PFSK-1 (cell line): ENCODE data around the gene SPEG.

Experiments
- FOXP2 ChIP-seq: optimal IDR thresholded peaks from 2 replicates; pipeline ENCODE3; 2011; ENCODE audit warnings: borderline replicate concordance, control low read depth, inconsistent platforms; ENCODE audit not compliant: insufficient read depth; ENCODE audit errors: extremely low read length, extremely low read depth
- POLR2AphosphoS5 ChIP-seq: IDR thresholded peaks from 2 replicates; pipeline ENCODE4 v1.6.1; 2012; ENCODE audit warnings: low read depth, mild to moderate bottlenecking, control low read depth, low read length, moderate library complexity
- SIN3A ChIP-seq: IDR thresholded peaks from 2 replicates; pipeline ENCODE4 v1.6.1; 2012; ENCODE audit warnings: mild to moderate bottlenecking, low read length, moderate library complexity, borderline replicate concordance; ENCODE audit not compliant: insufficient read depth
- TAF1 ChIP-seq: IDR thresholded peaks from 2 replicates; pipeline ENCODE4 v1.6.1; 2012; ENCODE audit warnings: low read length, control low read depth, borderline replicate concordance; ENCODE audit not compliant: insufficient read depth
- TF ChIP-seq, protein P1 (sequence below), 2 experiments: IDR thresholded peaks; 2 replicates each; pipeline versions ENCODE4 v1.6.1 to v1.8.0; 2011 to 2012; ENCODE audit warnings: low read depth in 2 of 2, low read length in 2 of 2, control low read depth in 1 of 2, inconsistent platforms in 1 of 2, mild to moderate bottlenecking in 1 of 2, moderate library complexity in 1 of 2; ENCODE audit not compliant: insufficient read depth in 1 of 2

The SPEG gene

DNA sequence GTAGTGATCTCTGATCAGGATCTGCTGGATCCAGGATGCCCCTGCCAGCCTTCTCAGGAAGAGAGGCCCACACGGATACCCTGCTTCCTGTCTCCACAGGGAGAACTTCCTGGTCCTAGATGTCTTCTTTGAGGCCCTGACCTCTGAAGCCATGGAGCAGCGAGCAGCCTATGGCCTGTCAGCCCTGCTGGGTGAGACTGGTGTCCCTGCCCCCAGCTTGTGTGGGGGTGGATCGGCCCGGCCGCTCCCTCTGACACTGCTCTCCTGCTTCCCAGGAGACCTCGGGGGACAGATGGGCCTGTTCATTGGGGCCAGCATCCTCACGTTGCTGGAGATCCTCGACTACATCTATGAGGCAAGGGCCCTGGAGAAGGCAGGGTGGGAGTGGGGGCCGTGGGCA is 102.3 kb downstream of the SPEG start:
- TF ChIP-seq, protein P1, sequence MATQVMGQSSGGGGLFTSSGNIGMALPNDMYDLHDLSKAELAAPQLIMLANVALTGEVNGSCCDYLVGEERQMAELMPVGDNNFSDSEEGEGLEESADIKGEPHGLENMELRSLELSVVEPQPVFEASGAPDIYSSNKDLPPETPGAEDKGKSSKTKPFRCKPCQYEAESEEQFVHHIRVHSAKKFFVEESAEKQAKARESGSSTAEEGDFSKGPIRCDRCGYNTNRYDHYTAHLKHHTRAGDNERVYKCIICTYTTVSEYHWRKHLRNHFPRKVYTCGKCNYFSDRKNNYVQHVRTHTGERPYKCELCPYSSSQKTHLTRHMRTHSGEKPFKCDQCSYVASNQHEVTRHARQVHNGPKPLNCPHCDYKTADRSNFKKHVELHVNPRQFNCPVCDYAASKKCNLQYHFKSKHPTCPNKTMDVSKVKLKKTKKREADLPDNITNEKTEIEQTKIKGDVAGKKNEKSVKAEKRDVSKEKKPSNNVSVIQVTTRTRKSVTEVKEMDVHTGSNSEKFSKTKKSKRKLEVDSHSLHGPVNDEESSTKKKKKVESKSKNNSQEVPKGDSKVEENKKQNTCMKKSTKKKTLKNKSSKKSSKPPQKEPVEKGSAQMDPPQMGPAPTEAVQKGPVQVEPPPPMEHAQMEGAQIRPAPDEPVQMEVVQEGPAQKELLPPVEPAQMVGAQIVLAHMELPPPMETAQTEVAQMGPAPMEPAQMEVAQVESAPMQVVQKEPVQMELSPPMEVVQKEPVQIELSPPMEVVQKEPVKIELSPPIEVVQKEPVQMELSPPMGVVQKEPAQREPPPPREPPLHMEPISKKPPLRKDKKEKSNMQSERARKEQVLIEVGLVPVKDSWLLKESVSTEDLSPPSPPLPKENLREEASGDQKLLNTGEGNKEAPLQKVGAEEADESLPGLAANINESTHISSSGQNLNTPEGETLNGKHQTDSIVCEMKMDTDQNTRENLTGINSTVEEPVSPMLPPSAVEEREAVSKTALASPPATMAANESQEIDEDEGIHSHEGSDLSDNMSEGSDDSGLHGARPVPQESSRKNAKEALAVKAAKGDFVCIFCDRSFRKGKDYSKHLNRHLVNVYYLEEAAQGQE (IDR thresholded peaks at IDR 0.05; ENCODE audit: insufficient read depth in 1 of 2, low read depth in 2 of 2, low read length in 2 of 2) = no peak
- TF ChIP-seq FOXP2 = no peak
- no peak for TF ChIP-seq TAF1
- TF ChIP-seq POLR2AphosphoS5 = no peak
- TF ChIP-seq SIN3A = no peak

DNA sequence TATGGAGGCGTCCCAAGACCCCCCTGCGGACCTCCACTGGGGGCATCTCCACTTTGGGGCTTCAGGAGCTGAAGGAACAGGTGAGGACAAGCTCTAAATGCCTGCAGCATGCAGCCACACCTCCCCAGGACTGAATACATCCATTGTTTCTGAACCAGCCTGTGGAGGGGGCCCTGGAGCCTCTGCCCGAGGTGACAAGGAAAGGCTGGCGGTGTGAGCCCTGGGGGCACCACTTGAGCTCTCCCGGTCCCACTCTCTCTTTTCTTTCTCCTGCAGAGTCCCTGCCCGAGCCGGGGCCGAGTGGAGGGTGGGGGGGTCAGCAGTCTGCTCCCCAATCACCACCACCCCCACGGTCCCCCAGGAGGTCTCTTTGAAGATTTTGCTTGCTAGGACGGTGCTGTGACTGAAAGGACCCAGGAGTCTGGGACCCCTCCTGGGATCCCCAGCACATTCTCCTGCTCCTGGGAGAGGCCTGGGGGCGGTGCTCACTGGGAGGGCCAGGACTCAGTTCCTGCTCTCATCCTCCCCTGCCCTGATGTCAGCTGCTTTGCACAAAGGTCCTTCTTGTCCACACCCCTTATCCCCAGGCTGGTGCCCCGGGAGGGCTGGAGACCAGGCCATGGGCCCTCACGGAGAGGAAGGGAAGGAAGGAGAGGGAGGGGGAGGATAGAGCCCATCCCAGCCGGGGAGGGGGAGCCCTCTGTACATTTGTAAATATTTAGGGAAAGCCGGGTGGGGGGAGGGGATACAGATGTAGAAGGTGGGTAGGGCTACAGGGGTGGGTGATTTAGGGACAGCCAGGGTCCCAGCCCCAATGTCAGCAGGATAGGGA is 103.2 kb downstream of the SPEG start:
- TF ChIP-seq TAF1 (no peak), FOXP2 (no peak), SIN3A (no peak), POLR2AphosphoS5 (no peak)
- TF ChIP-seq, protein P1 (IDR thresholded peaks at IDR 0.05; ENCODE audit: insufficient read depth in 1 of 2, low read depth in 2 of 2, low read length in 2 of 2) = no peak

DNA sequence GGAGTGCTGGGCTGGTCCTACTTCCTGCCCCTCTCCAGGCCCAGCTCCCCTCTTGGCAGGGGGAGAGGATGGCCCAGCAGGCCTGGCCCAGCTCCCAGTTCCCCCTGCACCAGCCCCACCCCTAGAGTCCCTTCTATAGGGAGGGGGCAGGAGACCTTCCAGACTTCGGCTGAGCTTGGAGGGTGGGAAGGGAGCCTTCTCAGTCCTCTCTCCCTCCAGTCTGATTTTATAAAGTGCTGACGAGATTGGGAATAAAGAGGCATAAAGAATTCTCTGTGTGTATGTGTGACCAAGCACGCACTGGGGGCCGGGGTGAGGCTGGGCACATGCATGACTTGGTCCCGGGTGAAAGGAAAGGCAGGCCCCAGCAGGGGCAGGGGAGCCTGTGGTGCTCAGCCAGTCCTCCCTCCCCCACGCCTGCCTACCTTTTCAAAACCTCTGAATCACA is 103.9 kb downstream of the SPEG start:
- no peak for TF ChIP-seq TAF1
- TF ChIP-seq SIN3A = no peak
- TF ChIP-seq, protein P1 (IDR thresholded peaks at IDR 0.05; ENCODE audit: insufficient read depth in 1 of 2, low read depth in 2 of 2, low read length in 2 of 2) = no peak
- no peak for TF ChIP-seq FOXP2
- TF ChIP-seq POLR2AphosphoS5 = no peak

DNA sequence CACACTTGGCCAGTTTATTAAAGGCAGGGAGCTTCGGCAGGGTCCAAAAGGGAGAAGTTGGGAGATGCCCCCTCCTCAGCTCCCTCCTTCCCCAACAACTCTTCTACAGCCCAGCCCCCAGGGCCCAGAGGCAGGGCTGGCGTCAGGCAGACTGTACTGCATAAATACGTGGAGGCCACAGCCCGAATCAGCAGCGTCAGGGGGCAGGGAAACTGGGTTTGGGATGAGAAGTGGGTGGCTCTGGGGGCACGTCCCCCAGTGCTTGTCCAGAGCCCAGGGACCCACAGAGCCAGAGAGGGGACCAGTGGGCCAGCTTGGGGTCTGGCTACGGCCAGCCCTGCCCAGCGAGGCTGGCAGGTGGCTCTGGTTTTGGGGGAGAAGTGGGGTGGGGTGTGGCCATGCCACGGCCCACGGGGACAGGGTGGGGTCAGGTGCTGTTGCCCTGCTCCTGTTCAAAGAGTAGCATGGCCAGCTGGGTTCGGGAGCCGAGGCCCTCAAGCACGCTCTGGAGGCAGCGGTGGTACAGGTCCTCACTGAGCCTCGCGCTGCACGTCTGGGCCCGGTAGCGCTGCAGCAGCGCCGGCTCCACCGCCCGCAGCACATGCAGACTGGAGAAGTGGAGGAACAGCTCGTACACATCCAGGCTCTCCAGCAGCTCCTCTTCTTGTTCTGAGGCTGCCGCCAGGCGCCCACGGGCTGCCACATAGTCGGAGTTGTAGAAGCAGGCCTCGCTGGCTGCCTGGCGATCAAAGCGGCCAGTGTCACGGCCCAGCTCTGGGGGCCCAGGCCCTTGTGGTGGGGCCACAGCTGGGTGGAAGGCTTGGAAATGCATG is 104.5 kb downstream of the SPEG start:
- TF ChIP-seq FOXP2 (no peak), POLR2AphosphoS5 (no peak), SIN3A (no peak), TAF1 (no peak)
- TF ChIP-seq, protein P1 (IDR thresholded peaks at IDR 0.05; ENCODE audit: insufficient read depth in 1 of 2, low read depth in 2 of 2, low read length in 2 of 2) = no peak
